AG04449 (cell line): ENCODE measurements around the gene TMEM204.

Source experiments
- CTCF ChIA-PET: fragments of 350-600 bp; formaldehyde crosslinking; extraction: SDS; loops from one replicate; lab custom pipeline; 2021; ENCODE audit warnings: antibody characterized with exemption; lab: Yijun Ruan, JAX
- POLR2A ChIA-PET: fragments of 400-600, 350-600 bp; formaldehyde crosslinking; extraction: SDS; loops from one replicate; lab custom pipeline; 2020; ENCODE audit warnings: antibody characterized with exemption, inconsistent platforms; lab: Yijun Ruan, JAX
- DNase-seq: peaks from one replicate; pipeline ENCODE4 v3.0.0-alpha.2; 2010; ENCODE audit warnings: low read depth, low spot score
- H3K4me3 ChIP-seq: 2 replicates; pipeline ENCODE4 v1.5.1; 2011; ENCODE audit warnings: low read depth, mild to moderate bottlenecking, control low read depth, low read length
- CTCF ChIP-seq: IDR thresholded peaks from one replicate; pipeline ENCODE4 v1.5.1; 2011; ENCODE audit warnings: mild to moderate bottlenecking, moderate library complexity, low read length, control low read depth, inconsistent platforms; ENCODE audit not compliant: insufficient read depth; ENCODE audit errors: missing control alignments

TMEM204 gene

GRCh38 chr16:1533443-1533951 lies at the start of gene TMEM204:
TSS of gene TMEM204 (plus strand) at chr16:1533666. CDS start at chr16:1534276, 610 bp downstream.
- peak; percentile 28 for DNase-seq
- TF ChIP-seq CTCF = no peak
- ChIA-PET POLR2A (interaction anchor here (0.7 to 1.7 kb wide), 2 partner anchors 14 to 21 kb away, joined by 3 read pairs; no protein-coding TSS in a partner anchor), CTCF (no interaction called here)
- peak within 1 kb of the TSS; percentile 60 for H3K4me3 ChIP-seq

- TF ChIP-seq CTCF = no peak
- POLR2A ChIA-PET = no interaction called here
Measured at GRCh38 chr16:1485847-1486496, 47.5 kb upstream of the TMEM204 start.

GRCh38 chr16:1486551-1487390 lies 46.7 kb upstream of the TMEM204 start:
- H3K4me3 ChIP-seq = no peak overlapping the region
- POLR2A ChIA-PET = no interaction called here
- CTCF ChIA-PET = no interaction called here
- DNase-seq = no peak
- no peak for TF ChIP-seq CTCF

More at GRCh38 chr16:1485847-1486496, 47.5 kb upstream of the TMEM204 start:
- no peak for DNase-seq
- H3K4me3 ChIP-seq = no peak overlapping the region
- CTCF ChIA-PET = no interaction called here

- DNase-seq = no peak
- H3K4me3 ChIP-seq = no peak overlapping the region
- CTCF ChIA-PET = no interaction called here
- POLR2A ChIA-PET = no interaction called here
- TF ChIP-seq CTCF = no peak
Measured at GRCh38 chr16:1487395-1488053, 45.9 kb upstream of the TMEM204 start.

DNA sequence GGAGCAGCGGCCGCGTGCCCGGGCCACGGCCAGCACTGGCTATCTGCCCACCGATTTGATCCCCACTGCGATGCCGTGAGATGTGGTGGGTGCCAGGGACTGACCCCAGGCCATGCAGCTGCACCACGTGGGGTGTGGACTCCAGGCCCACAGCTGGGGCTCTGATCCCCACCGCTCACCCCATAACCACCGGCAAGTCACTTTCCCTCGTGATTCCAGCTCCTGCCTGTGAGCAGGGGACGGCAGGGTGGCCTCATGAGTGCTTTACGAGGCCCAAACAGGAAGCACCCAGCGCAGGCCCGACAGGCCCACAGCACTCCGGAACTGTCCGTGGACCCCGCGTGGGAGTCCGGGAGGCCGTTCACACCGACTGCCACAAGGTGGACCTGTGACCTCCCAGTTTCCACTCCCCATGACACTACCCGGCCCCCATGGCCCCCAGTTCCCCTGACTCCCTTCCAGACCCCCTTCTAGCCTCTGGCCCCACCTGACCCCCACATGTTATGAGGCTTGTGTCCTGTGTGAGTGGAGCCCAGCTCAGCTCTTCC lies 45.3 kb upstream of the TMEM204 start:
- no peak overlapping the region for H3K4me3 ChIP-seq
- CTCF ChIA-PET = no interaction called here
- no peak for TF ChIP-seq CTCF
- no peak for DNase-seq
- POLR2A ChIA-PET = no interaction called here
